ENCODE results near the gene SLC9A4.

Gene SLC9A4

DNA sequence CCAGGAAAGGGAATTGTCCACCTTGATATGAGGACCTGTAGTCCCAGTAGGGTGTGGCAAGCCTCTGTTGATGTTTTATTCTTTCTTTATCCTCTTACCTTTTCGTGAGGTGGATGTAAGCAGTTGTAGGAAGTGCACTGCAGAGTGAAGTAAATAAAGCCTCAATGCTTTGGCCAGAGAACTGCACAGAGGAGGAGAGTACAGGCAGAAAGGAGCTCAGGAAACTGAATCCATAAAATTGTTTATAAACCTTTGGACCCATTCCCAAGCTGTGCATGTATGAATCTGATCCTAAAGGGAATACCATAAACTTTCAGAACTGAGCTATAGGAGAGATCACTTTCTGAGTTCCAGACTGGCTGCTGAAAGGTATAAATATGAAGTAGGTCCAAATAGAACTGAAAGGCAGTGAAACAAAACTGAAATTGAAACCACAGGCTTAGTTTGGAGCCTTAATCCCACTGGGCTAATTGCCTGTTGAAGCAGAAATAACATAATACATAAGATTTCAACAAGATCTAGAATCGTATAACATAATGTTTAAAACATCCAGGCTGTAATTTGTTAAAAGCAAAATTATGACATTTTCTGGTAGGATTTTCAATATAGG, 17.9 kb upstream of the SLC9A4 start:
- DNase-seq: no peak

DNA sequence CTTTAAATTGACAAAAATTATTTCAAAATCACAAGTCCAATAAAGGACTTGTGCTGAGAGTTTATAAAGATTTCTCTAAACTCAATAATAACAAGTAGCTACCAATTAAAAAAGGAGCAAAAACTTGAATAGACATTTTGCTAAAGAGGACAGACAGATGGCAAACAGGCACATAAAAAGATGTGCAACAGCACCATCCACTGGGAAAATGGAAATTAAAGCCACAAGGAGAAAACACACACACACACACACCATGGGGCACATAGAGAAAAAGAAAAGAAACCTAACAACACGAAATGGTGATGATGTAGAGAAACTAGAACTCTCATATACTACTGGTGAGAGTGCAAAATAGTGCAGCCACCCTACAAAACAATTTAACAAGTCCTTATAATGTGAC, 12.6 kb upstream of the SLC9A4 start:
- no peak for DNase-seq

DNA sequence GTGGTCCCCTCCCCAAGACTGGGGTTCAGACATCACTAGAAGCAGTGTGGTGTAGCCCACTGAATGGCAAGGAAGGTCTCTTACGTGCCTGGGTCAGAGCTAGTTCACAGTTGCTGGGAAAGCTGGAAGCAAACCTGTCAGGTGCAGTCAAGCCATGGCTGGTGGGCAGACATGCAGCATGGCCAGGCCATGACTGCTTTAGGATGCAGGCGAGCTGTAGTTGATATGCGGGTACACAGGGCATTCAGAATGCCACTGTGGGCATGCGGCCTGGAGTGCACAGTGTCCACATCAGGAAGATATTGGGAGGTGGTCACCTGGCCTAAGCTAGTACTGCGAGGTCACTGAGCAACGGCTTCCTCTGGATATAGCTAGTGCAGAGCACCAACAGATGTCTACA, 11.8 kb upstream of the SLC9A4 start:
- no peak for DNase-seq

DNA sequence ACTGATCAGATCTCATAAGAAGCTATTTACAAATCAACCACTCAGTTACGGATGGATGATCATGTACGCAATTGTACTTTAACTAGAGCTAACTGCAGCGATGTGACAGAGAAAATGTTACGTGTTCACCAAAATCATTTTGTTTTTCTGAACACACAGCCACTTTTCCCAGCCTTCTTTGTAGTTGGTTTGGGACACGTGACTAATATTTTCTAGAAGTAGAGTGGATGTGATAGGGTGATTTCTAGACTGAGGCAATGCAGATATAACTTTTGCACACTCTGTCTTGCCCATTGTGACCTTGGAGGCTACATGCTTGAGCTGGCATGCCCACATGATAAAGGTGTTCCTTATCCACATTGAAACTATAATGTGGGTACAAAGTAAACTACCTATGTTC, 9.9 kb upstream of the SLC9A4 start:
- DNase-seq: no peak

DNA sequence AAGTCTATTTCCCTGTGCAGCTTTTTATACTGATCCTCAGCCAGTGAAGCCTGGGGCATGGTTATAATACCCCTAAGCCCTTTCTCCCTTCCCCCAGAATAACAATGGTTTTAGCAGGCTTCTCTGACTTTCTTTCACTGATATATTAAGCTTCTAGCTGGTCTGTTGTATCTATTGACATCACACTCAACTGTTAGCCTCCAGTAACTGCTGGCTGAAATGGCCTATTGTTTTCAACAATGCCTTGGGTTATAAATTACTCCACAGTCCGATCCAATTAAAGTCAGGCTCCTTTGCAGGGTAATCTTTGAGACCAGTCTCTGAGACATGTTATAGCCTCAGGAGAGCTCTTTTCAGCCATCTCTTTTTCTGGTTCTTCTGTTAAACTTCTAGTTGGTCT, 2.9 kb upstream of the SLC9A4 start:
- DNase-seq: no peak

DNA sequence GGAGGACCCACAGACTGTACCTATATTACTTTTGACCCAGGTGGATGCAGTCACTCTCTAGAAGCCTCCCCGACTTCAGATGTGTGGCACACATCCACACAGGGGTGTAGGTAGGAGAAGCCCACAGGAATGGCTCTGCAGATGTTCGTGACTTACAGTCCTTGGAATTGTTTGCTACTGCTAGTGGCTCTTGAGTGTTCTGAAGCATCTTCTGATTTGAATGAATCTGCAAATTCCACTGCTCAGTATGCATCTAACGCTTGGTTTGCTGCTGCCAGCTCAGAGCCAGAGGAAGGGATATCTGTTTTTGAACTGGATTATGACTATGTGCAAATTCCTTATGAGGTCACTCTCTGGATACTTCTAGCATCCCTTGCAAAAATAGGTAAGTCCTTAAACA, 605 bp downstream of the SLC9A4 start:
- no peak for DNase-seq

DNA sequence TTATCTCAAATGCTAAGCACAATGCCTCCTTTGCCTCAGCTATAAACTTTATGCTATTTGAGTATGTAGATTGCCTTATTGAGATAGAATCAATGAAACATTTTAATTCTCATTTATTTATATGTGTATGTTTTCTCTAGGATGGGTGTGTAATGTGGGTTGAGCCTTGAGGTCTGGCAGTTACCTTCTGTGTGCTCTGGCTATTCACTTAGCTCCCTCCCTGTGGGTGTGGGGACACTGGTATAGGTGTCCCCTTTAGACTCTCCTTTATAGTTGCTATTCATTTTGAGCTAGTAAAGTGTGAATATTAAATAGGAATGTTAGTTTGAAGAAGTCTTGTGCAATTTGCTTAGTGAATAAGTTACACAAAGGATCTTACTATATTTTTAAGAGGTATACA, 1.8 kb downstream of the SLC9A4 start:
- no peak for DNase-seq

DNA sequence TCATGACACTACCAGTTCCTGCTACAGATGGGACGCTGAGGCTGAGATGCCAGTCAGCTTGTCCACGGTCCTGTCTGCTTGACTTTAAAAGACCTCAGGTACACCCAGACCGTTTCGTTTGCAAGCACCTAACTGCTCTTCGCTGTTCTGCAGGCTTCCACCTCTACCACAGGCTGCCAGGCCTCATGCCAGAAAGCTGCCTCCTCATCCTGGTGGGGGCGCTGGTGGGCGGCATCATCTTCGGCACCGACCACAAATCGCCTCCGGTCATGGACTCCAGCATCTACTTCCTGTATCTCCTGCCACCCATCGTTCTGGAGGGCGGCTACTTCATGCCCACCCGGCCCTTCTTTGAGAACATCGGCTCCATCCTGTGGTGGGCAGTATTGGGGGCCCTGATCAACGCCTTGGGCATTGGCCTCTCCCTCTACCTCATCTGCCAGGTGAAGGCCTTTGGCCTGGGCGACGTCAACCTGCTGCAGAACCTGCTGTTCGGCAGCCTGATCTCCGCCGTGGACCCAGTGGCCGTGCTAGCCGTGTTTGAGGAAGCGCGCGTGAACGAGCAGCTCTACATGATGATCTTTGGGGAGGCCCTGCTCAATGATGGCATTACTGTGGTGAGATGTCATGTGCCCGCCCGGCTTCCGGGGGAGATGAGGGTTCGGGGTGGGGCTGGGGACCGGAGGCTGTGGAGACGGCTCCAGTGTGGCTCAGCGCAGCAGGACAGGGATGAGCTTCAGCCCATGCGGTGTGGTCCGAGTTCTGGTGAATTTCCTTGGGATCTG, 5.9 kb downstream of the SLC9A4 start:
- DNase-seq: no peak

DNA sequence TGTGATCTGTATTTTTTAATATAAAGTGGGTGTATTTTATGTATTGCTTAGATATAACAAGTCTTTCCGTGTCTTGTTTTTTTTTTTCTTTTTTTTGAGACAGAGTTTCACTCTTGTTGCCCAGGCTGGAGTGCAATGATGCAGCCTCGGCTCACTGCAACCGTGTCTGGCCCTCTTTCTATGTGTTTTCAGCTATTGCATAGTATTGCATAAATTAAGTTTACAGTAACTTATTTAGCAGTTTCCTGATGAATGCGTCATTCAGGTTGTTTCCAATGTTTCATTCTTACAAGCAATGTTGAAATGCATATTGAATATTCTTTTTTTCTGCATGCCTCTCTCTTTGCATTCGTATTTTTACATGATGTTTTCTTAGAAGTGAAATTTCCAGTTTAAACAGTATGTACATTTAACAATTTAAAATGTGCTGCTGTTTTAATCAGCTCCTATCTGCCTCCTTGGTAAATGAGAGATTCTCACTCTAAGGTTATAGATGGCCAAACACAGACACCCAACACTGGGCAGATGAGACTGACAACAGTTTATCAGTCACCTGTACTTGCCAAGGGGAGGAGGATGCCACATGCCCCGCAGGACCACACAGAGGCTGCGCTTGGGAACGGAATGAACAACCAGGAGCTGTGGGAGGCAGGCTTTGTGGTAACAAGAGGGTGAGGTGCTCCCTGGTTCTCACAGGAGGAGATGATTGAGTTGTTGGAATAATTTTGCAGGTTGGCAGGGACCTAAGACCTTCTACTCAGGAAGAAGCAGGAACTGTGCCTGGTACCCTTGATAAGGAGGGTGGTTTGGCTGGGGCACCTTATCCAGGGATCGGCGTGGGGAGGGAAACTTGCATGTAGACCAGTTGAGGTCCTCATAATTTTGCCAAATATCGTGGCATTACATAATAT, 7.5 kb downstream of the SLC9A4 start:
- DNase-seq: no peak

DNA sequence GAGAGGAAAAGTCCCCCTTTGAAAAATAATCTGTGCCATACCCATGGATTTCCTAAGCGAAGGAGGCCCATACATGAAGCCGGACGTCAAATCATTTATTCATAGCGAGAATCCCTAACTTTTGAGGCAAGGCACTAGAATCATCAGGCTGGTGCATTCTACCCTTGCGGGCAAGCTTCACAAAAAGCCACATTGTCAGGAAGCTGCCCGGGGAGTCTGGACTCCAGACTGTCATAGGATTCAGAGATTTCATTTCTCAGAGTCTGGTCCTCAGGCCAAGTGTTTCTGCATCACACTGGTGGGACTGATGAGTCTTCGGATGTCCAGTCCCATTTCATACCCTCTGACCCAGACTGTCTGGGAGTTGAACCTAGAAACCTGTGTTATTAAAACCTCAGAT, 8.9 kb downstream of the SLC9A4 start:
- DNase-seq: no peak

DNA sequence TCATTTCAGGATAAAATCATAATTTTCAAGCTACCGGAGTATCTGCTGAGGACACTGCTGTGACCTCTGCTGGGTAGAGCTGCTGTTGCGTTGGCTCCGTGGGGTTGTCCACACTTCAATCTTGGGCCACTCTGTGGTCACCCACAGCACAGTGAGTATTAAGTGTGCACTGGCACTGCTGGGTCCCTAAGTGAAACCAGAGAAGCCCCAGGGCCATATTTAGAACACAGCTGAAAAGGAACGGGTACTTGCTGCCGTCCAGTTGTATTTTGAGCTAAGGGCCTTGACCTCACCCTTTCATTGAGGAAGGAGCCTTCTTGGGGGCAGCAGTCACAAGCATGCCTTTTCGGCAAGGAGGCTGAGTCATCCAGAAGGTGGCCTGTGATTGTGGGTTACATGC, 10.1 kb downstream of the SLC9A4 start:
- no peak for DNase-seq

DNA sequence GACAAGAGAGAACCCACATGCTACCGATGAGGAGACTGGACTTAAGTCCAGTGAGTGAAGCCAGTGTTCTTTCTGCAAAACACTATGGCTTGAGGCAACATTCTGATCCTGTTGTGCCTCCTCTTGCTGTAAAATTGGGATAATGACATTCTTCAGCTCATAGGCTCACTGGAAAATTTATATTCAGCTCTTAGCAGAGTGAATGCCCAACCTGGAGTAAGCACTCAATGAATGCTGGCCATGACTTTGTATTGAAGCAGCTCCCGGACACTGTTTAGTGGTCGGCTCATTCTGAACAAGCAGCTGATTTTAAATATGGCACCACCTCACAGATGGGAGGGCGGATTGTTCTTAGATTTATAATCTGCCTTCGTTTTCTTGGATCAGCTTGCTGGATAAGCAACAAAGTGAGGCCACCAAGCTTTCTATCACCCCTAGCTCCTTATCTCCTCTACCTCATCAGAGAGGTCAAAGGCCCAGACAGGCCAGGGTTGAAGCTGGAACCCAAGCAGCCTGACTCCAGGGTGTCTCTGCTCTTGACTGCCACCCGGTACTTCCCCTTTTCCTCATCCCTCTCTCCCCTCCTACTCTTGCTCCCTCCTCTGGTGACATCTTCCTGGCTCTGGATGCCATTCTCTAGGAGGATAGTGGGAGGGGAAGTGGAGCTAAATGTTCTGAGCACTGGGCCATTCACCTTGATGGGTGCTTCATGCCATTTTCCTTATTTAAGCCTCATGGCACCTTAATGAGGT, 11.5 kb downstream of the SLC9A4 start:
- DNase-seq: no peak

DNA sequence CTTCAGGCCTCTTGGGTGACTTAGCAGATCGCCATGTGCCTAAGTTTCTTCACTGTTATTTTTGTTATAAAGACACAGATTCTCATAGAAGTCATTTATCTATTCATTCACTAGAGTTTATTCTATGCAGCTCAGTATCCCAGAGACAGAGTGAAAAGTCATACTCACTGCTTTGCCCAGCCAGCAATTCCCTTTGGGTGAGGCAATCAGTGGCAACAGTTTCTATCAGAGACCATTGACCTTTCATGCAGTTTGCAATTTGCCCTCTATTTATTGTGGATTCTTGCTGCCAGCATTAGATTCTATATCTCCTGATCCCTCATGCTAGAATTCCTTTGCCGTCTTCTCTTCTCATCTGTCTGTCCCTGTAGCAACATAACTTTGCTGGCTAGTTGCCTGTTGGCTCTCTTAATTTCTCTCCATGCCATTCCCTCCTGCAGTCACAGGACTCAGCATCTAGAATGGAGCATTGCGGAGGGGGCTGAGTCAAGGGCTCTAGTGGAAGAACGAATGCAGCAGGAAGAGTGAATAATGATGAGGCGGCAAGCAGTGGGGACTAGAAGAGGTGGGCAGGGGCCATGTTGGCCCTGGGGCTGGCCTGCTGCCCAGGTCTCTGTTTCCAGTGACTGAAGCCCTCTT, 12.2 kb downstream of the SLC9A4 start:
- DNase-seq: no peak

DNA sequence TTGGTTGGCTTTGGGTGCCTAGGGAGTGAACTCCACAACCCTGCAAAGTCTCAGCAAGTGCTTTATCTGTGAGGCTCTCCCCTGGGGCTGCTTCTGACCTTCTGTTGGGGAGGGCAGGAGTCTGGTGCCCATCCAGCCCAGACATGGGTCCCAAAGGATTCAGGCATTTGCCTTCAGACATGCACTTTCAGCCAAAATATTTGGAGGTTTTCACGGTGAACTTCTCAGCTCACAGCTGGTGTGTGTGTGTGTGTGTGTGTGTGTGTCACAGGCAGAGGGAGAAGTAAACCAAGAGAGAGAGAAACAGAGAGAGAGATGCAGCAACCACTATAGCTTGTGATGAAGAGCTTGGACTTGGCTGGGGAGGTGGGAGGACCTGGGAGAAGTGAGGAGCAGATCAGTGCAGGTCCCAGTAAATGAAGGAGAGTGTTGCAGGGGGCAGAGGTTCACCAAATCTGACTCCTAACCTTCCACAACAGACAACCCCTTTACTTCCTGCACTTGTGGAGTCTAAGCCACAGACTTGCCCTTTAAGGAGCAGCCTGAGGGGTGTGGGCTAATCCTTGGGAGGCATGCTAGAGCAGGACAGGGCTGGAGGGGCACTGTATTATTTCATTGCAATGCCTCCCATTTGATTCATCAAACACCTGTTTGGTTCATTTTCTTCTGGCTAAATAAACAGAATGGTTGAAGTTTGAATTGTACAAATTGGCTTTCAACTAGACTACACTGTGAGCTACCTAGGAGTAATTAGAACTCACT, 14.1 kb downstream of the SLC9A4 start:
- no peak for DNase-seq

DNA sequence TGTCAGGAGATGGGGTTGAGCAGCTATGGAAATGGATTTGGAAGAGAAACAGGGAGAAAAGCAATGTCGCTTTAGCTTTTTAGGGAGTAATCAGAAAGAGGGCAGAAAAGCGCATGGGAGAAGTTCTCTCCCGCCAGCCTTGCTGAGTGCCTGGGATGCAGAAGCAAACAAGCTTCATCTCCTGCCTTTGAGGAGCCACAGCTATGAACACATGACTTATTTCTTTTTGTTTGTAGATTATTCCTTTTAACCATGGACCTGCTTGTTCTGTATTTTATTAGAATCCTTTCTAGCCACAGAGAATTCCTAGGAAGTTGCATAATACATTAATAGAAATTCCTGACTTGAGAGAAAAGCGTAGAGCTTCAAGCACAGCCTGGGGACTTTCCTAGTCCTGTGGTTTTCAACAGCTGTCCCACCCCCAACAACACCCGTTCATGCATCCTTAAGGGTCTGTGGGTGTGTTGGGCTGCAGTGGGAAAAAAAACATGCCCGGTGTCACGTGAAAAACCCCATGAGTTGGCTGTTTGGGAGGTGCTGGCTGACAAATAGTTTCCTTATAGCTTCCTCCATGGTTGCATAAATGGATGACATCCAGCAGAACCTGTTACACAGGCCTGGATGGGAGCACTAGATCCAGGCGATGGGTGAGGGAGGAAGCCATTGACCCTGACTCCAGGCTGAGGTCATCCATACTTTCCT, 14.9 kb downstream of the SLC9A4 start:
- peak; percentile 58 to 69 for DNase-seq

DNA sequence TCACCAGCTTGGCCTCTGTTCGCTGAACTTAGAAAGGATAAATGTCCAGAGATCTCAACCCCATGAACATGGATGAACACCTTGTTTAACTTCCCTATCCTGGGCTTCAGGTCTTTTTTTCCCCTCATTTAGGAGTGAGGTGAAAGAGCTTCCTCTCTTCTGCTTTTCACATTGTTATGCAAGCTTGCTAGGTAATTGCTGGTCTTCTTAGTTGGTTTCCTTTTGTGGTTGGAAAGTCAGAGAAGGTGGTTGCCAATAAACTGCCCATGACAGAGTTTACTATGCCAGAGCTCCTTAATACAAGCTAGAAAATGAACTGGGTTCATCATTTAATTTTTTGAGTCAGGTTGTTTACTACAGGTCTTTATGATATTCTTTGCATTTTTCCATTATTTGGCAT, 16.6 kb downstream of the SLC9A4 start:
- DNase-seq: no peak

DNA sequence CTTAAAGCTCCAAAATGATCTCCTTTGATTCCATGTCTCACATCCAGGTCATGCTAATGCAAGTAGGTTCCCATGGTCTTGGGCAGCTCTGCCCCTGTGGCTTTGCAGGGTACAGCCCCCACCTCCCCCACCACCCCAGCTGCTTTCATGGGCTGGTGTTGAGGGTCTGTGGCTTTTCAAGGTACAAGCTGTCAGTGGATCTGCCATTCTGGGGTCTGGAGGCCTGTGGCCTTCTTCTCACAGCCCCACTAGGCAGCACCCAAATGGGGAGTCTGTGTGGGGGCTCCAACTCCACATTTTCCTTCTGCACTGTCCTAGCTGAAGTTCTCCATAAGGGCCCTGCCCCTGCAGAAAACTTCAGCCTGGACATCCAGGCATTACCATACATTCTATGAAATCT, 19.0 kb downstream of the SLC9A4 start:
- no peak for DNase-seq

DNA sequence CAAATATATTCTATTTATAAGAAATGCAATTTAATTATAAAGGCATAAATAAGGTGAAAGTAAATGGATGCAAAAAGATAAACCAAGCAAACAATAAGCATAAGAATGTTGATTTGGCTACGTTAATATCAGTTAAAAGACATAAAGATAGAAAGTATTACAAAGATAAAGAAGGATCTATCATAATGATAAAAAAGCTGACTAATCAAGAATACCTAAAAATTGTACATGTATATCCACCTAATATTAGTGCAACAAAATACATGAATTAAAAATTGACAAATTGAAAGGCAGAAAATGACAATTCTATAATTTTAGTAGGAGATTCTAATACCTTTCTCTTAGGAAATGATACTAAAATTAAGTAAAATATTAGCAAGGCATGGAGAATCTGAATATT, 21.5 kb downstream of the SLC9A4 start:
- no peak for DNase-seq

DNA sequence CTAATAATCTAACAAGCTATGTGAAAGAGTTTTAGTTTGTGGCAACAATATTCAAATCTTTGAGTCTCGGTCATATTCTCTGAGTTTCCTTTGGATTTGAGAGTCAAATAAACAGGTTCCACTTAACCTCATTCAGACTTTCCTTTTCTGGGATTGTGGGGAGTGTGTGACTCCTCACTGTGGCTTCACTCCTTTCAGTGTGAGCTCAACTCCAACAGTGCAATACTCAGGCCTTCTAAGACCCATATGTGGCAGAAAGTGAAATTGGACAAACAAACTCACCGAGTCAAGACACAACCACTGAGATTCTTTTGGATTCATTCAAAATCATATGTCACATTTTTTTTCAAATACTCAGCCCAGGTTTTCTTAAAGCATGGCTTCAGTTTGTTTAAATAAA, 25.4 kb downstream of the SLC9A4 start:
- no peak for DNase-seq

DNA sequence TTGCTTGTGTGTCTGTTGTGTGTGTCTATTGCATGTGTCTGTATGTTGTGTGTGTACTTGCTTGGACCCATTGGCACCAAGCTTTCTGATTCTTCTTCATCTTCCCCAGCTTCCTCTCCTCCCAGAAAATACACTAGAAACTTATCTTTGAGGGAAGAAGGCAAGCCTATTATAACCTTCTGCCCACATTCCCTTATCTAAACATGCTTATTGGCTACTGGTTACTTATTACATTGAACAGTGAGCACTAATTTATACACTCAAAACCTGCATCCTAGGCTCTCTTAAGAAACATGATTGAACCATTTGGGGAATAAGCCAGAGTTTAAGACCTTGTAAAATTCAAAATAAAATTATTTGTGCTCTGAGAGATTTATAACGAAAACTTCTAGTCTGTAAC, 26.5 kb downstream of the SLC9A4 start:
- DNase-seq: no peak

DNA sequence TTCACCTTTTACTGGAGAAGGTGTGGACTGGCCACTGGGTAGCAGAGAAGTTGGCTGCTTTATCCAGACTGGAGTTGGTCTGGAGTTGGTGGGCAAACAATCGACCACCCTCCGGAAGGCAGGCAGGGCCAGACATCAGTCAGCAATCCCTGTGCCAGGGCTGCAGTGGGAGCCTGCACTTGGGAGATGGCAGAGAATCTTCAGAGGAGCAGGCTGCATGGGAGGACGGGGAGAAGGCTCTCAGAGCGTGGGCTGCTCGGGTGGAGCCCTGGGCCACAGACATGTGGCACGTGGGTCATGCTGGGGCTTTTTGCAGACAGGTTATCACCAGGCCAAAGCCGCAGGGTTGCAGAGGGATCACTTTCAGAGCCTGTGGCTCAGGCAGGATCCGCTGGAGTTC, 29.6 kb downstream of the SLC9A4 start:
- DNase-seq: no peak
